Kidney epithelial cell (primary cell): ENCODE measurements around the gene RDH12. TPM values are rescaled to one million over a fixed set of nuclear protein-coding genes. Genes with fewer than 3 reads are reported as not detected.

Source experiments
- DNase-seq: peaks from one replicate; pipeline ENCODE4 v3.0.0-alpha.2; 2010; ENCODE audit warnings: low read depth
- H3K27me3 ChIP-seq: 2 replicates; pipeline ENCODE4 v1.6.0; 2011; ENCODE audit warnings: low read length; ENCODE audit not compliant: control insufficient read depth, insufficient read depth
- H3K36me3 ChIP-seq: 2 replicates; pipeline ENCODE4 v1.5.1; 2011; ENCODE audit warnings: low read length; ENCODE audit not compliant: control insufficient read depth, insufficient read depth
- H3K4me3 ChIP-seq: 2 replicates; pipeline ENCODE4 v1.5.1; 2011; ENCODE audit warnings: low read depth, mild to moderate bottlenecking, control low read depth, low read length
- CTCF ChIP-seq: IDR thresholded peaks from 2 replicates; pipeline ENCODE4 v1.5.1; 2011; ENCODE audit warnings: mild to moderate bottlenecking, moderate library complexity, low read length, control low read depth, inconsistent platforms; ENCODE audit not compliant: insufficient read depth, poor library complexity, severe bottlenecking
- total RNA-seq: library from RNA; depleted of rRNA; stranded (reverse); fragments of >200 nt; gene quantifications from 2 replicates; pipeline ENCODE4 v1.2.3, GENCODE V29; 2015

The RDH12 gene
- total RNA-seq, 1 donor from 2014 or later = not detected

GRCh38 chr14:67746927-67747326, 45.2 kb downstream of the RDH12 start:
- Histone ChIP-seq H3K4me3 (no peak overlapping the region), H3K36me3 (peaks cover 1% of the 10 kb centered on the region), H3K27me3 (no peaks in the 10 kb centered on the region)
- no peak for DNase-seq
- TF ChIP-seq CTCF = no peak

- H3K4me3 ChIP-seq = no peak overlapping the region
- TF ChIP-seq CTCF = no peak
- no peak for DNase-seq
- peaks cover 1% of the 10 kb centered on the region for H3K36me3 ChIP-seq
- no peaks in the 10 kb centered on the region for H3K27me3 ChIP-seq
These were observed 46.6 kb downstream of the RDH12 start for GRCh38 chr14:67748312-67748711.

- Histone ChIP-seq H3K4me3 (no peak overlapping the region), H3K36me3 (peaks cover 1% of the 10 kb centered on the region), H3K27me3 (no peaks in the 10 kb centered on the region)
- DNase-seq = no peak
- no peak for TF ChIP-seq CTCF
These were observed 47.8 kb downstream of the RDH12 start for GRCh38 chr14:67749341-67750084.

- DNase-seq = no peak
- no peak overlapping the region for H3K4me3 ChIP-seq
- no peak for TF ChIP-seq CTCF
- H3K36me3 ChIP-seq = peaks cover 2% of the 10 kb centered on the region
- H3K27me3 ChIP-seq = no peaks in the 10 kb centered on the region
These were observed 54.8 kb downstream of the RDH12 start for GRCh38 chr14:67756496-67756895.

- H3K27me3 ChIP-seq = no peaks in the 10 kb centered on the region
- no peak overlapping the region for H3K4me3 ChIP-seq
- no peak for TF ChIP-seq CTCF
- H3K36me3 ChIP-seq = peaks cover 2% of the 10 kb centered on the region
- no peak for DNase-seq
These were observed 55.5 kb downstream of the RDH12 start for GRCh38 chr14:67757175-67757574.

GRCh38 chr14:67759916-67760315, 58.2 kb downstream of the RDH12 start:
- peaks cover 2% of the 10 kb centered on the region for H3K36me3 ChIP-seq
- no peak for DNase-seq
- no peak for TF ChIP-seq CTCF
- H3K4me3 ChIP-seq = no peak overlapping the region
- H3K27me3 ChIP-seq = no peaks in the 10 kb centered on the region
